ENCODE measurements around the gene MYCT1. TPM values are rescaled to one million over a fixed set of nuclear protein-coding genes. Genes with fewer than 3 reads are reported as not detected.
"Not testable (repeated sequence)": the region's sequence is repeated elsewhere in the genome, so short reads cannot be mapped to it uniquely, and the experiment has no call there.

Gene MYCT1
- 131 and 148 TPM in 2 replicates for total RNA-seq

- DNase-seq (ENCODE audit: low read depth, low spot score) = peak; percentile 97
Measured at GRCh38 chr6:152697634-152698033, at the start of gene MYCT1. TSS of gene MYCT1 (plus strand) at chr6:152697897. CDS start at chr6:152697903, 6 bp downstream.

- no peak for DNase-seq (ENCODE audit: low read depth, low spot score)
Measured at GRCh38 chr6:152648105-152648504, 49.6 kb upstream of the MYCT1 start.

- no peak for DNase-seq (ENCODE audit: low read depth, low spot score)
Measured at GRCh38 chr6:152651986-152652385, 45.7 kb upstream of the MYCT1 start.

- DNase-seq (ENCODE audit: low read depth, low spot score) = no peak
Measured at GRCh38 chr6:152661776-152662175, 35.9 kb upstream of the MYCT1 start.

- DNase-seq (ENCODE audit: low read depth, low spot score) = no peak
Measured at GRCh38 chr6:152669895-152670294, 27.8 kb upstream of the MYCT1 start.

- DNase-seq (ENCODE audit: low read depth, low spot score) = peak; percentile 22
Measured at GRCh38 chr6:152671171-152671570, 26.5 kb upstream of the MYCT1 start.

- no peak for DNase-seq (ENCODE audit: low read depth, low spot score)
Measured at GRCh38 chr6:152673236-152673635, 24.5 kb upstream of the MYCT1 start.

GRCh38 chr6:152680151-152680550 is 17.5 kb upstream of the MYCT1 start:
- no peak for DNase-seq (ENCODE audit: low read depth, low spot score)

GRCh38 chr6:152680879-152681517 is 16.7 kb upstream of the MYCT1 start:
- DNase-seq (ENCODE audit: low read depth, low spot score) = no peak

- DNase-seq (ENCODE audit: low read depth, low spot score) = no peak
Measured at GRCh38 chr6:152682141-152682540, 15.6 kb upstream of the MYCT1 start.

GRCh38 chr6:152682935-152683334 is 14.8 kb upstream of the MYCT1 start:
- not testable (repeated sequence) for DNase-seq (ENCODE audit: low read depth, low spot score)

- DNase-seq (ENCODE audit: low read depth, low spot score) = no peak
Measured at GRCh38 chr6:152685819-152686218, 11.9 kb upstream of the MYCT1 start.

GRCh38 chr6:152695372-152696045 is 2.2 kb upstream of the MYCT1 start:
- DNase-seq (ENCODE audit: low read depth, low spot score) = no peak

- peak; percentile 75 for DNase-seq (ENCODE audit: low read depth, low spot score)
Measured at GRCh38 chr6:152696522-152696921, 1.2 kb upstream of the MYCT1 start.

GRCh38 chr6:152698692-152699091 is 995 bp downstream of the MYCT1 start:
- no peak for DNase-seq (ENCODE audit: low read depth, low spot score)

GRCh38 chr6:152700427-152700826 is 2.7 kb downstream of the MYCT1 start:
- DNase-seq (ENCODE audit: low read depth, low spot score) = no peak

- no peak for DNase-seq (ENCODE audit: low read depth, low spot score)
Measured at GRCh38 chr6:152701081-152701862, 3.6 kb downstream of the MYCT1 start.

GRCh38 chr6:152701863-152702401 is 4.2 kb downstream of the MYCT1 start:
- no peak for DNase-seq (ENCODE audit: low read depth, low spot score)

- not testable (repeated sequence) for DNase-seq (ENCODE audit: low read depth, low spot score)
Measured at GRCh38 chr6:152703750-152704149, 6.1 kb downstream of the MYCT1 start.

GRCh38 chr6:152705327-152705726 is 7.6 kb downstream of the MYCT1 start:
- no peak for DNase-seq (ENCODE audit: low read depth, low spot score)

- no peak for DNase-seq (ENCODE audit: low read depth, low spot score)
Measured at GRCh38 chr6:152716322-152716721, 18.6 kb downstream of the MYCT1 start.

- DNase-seq (ENCODE audit: low read depth, low spot score) = peak; percentile 50
Measured at GRCh38 chr6:152720974-152721373, 23.3 kb downstream of the MYCT1 start.

All from pulmonary artery endothelial cell (primary cell).